Dedifferentiated amniotic fluid mesenchymal stem cell (primary cell): ENCODE data around the gene ITFG1.
"Not testable (repeated sequence)": the region's sequence is repeated elsewhere in the genome, so short reads cannot be mapped to it uniquely, and the experiment has no call there.

Experiments used
- DNase-seq: peaks from one replicate; pipeline ENCODE4 v3.0.0-alpha.2; 2016; ENCODE audit errors: extremely low spot score

The ITFG1 gene

DNA sequence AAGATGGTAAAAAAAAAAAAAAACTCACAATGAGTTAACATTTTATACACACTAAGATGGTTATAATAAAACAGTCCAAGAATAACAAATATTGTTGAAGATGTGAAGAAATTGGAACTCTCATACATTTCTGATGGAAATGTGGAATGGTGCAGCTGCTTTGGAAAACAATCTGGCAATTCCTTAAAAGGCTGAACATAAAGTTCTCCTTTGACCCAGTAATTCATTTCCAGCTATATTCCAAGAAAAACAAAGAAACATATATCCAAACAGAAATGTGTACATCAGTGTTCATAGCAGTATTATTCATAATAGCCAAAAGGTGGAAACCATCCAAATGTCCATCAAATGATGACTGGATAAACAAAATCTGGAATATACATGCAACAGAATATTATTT is 219.8 kb downstream of the ITFG1 start:
- DNase-seq = no peak

DNA sequence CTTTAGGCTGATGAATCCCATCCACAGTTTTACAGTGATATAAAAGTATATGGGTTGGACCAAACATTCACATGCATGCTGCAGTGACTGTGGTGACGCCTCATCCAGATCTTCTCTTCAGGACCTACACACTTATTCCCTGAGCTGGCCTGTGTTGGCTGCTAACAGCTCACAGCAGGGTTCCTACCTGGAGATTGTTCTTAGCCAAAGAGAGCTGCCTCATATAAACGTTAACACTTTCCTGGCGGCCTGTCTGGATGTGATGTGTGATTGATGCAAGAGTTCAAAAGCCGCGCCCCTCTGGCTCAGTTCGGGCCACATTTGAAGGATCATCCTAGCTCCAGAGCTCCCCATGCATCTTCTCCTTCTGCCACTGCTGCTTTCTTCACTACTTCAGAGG is 224.1 kb downstream of the ITFG1 start:
- DNase-seq = no peak

DNA sequence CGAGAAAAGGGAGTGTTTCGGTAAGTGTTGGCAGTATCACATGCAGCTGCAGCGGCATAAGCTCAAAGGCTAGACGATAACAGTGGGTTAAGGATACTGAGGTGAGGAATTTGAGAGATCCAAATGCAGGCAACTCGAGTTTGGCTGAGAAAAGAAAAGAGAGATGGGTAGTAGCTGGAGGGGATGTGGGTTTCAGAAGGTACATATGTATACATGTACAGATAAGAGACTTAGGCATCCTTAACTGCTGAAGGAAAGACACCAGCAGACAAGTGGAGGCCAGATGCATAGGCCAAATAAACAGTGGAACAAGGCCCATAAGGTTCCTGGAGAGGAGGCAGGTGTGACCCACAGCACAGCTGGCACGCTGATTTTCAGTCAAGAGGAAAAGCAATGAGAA is 230.6 kb downstream of the ITFG1 start:
- DNase-seq = no peak

DNA sequence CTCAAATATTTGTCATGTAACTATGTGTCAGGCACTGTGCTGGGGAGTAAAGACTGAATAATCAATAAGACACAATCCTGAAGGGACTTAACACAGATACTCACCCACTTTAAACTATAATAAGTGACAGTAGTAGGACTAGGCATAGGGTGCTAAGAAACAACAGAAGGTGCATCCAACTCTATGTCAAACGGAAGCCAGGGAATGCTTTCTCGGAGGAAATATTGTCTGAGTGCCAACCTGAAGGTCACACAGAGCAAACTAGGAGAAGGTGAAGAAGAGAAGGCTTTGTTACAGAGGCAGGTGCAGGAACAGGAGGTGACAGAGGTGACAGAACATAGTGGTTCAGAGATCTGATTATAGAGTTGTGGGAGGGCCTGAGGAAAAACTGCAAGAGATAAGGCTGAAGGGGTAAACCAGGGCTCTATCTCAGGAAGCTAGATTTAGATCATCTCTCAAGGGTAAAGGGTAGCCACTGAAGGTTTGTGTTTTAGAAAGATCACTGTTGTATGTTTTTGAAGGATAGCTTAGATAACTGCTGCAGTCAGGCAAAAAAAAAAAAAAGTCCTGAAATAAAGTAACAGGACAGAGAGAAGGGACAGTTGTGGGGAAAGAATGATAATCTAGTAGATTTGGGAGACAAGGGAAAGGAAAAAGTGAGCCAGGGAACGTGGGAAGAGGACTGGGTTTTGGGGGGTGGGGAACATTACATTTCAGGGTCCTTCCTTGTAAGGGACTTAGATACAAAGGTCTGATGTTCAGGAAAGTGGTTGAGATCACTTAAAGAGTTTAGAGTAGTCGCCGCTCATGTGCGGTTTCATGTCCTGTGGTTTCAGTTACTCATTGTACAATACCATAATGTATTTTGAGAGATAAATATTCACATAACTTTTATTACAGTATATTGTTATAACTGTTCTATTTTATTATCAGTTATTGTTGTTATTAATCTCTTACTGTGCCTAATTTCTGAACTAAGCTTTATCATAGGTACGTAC is 231.5 kb downstream of the ITFG1 start:
- no peak for DNase-seq

DNA sequence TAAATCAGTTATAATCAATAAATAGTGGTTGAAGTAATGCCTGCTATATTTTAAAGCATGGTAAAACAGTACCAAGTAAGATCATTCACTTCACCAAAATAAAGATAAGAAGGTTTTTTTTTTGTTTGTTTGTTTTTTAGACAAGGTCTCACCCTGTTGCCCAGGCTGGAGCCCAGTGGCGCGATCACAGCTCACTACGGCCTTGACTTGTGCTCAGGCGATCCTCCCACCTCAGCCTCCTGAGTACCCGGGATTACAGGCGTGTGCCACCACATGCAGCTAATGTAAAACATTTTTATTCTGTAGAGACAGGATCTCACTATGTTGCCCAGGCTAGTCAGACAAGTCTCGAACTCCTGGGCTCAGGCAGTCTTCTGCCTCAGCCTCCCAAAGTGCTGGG is 232.6 kb downstream of the ITFG1 start:
- no peak for DNase-seq

DNA sequence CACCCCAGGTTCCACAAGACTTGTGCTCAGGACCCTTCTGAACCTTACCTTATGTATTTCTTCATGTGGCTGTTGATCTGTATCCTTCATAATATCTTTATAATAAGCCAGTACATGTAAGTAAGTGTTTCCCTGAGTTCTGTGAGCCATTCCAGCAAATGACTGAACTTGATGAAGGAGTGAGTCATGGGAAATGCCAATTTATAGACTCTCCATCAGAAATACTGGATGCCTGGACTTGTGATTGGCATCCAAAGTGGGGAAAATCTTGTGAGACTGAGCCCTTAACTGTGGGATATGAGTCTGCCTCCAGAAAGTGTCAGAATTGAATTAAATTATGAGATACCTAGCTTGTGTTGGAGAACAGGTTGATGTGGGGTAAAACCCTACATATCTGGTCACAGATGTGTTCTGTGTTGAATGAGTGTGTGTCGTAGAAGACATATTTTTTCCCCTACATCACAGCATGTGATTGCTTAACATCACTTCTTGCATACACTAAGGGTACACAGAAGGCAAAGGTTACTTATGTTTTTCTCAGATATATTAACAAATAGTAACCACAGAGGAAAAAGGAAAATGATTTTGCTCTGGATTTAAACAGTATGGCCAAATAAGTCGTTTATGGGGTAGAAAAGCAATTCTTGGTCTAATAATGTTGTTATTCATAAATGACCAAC is 247.0 kb downstream of the ITFG1 start:
- DNase-seq = no peak

DNA sequence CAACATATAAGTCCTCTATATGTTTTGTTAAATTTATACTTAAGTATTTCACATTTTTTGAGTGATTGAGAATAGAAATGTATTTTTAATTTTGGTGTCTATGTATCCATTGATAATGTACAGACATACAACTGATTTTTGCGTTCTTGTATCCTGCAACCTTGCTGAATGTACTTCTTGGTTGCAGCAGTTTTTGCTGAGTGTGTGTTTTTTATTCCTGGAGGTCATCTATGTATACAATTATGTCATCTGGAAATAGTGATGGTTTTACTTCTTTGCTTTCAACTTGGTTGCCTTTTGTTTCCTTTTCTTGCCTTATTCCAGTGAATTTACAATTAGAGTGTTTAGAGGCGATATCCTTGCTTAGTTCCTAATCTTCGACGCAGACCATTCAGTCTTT is 249.6 kb downstream of the ITFG1 start:
- no peak for DNase-seq

DNA sequence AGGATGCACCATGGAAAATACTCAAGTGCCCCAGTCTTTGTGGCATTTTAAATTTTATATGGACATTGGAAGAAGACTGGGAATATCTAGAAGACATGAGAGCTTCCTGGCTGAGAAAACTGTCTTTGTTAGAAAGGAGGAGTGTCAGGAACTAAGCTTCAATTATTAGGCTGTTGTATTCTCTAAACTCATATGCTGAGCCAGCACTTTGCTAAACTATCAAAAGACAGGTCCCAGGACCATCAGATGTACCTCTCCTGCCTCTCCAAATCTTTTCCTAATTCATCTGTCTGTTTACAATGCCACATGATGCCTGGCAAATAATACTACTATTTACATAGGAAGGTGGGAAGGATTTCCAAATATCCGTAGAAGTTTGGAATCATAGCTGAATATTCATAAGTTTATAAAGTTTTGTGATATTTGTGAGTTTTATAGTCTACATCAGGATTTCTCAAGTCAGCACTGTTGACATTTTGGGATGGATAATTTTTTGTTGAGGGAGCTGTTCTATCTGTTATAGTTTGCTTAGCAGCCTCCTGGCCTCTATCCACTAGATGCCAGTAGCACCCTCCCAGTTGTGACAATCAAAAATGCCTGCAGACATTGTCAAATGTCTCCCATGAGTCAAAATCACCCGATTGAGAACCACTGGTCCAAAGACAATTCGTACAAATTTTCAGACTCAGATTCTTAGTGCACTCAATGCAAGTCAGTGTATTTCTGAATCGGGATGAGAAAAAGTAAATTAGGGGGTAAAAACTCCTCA is 255.9 kb downstream of the ITFG1 start:
- DNase-seq = no peak

DNA sequence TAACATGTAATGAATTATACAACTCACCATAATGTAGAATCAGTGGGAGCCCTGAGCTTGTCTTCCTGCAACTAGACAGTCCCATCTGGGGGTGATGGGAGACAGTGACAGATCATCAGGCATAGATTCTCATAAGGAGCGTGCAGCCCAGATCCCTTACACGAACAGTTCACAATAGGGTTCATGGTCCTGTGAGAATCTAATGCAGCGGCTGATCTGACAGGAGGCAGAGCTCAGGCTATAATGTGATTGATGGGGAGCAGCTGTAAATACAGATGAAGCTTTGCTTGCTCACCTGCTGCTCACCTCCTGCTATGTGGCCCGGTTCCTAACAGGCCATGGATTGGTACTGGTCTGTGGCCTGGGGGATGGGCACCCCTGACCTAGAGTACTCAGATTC is 257.4 kb downstream of the ITFG1 start:
- not testable (repeated sequence) for DNase-seq

DNA sequence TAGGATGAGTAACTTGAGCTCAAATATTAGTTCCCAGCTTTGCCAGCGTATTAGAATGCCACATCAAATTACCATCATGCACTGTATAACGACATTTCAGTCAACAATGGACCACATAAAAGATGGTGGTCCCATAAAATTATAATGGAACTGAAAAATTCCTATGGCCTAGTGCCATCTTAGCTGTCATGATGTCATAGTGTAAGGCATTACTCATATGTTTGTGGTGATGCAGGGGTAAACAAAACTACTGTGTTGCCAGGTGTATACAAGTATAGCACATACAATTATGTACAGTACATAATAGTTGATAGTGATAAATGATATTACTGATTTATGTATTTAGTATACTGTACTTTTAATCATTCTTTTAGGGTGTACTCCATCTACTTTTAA is 262.7 kb downstream of the ITFG1 start:
- no peak for DNase-seq

DNA sequence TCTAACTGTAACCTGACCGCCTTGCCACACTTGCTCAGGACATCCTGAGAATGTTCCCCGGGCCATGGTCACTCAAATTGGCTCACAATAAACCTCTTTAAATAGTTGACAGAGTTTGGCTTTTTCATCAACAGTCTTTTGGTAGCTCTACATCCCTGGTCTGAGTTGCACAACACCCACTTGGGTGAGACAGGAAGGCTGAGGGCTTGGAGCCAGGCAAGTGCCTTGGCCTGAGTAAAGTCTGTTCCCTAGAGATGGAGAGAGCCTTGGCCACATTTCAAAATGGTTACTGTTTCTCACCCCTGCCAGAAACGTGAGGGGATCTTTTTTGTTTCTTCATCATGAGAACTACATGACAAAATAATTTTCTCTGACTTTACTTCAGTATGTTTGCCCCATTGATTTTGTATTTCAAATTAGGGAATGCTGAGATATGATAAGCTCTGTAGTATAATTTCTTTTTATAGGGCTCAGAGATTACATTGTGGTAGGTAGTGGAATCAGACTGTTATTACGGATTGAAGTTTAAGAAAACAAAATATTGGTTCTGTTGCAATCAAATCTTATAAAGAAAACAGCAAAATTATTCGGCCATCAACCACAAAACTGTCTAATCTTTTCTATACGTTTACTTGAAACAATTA is 263.2 kb downstream of the ITFG1 start:
- DNase-seq = no peak

DNA sequence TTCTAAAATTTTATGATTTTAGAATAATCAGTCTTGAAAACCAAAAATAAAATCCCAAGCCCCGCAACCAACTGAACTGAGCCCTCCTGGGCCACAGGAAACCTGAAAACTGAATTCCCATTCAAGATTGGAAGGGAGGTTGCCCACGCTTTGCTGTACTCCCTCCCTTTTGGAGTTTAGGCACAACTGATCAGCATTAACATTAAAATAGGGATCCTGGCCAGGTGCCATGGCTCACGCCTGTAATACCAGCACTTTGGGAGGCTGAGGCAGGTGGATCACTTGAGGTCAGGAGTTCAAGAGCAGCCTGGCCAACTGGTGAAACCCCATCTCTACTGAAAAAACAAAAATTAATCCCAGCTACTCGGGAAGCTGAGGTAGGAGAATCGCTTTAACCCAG is 264.4 kb downstream of the ITFG1 start:
- DNase-seq = no peak

DNA sequence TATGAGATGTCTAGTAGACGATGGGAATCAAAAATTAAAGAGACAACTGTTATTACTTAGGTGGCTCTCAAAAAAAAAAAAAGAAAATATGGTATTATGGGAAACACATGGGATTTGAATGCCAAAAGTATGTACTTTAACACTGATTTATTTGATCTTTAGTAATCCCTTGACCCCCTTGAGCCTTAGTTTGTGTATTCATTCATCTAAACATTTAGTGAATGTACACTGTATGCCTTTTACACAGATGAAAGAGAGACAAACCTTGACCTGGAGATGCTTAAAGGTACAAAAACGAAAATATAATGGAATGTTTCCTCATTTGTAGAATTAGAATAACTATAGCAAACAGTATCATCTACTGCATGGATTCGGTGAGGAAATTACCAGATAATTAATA is 278.5 kb downstream of the ITFG1 start:
- no peak for DNase-seq

DNA sequence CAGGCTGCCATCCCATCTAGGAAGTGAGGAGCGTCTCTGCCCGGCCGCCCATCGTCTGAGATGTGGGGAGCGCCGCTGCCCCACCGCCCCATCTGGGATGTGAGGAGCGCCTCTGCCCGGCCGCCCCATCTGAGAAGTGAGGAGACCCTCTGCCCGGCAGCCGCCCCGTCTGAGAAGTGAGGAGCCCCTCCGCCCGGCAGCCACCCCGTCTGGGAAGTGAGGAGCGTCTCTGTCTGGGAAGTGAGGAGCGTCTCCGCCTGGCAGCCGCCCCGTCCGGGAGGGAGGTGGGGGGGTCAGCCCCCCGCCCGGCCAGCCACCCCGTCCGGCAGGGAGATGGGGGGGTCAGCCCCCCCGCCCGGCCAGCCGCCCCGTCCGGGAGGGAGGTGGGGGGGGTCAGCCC is 279.8 kb downstream of the ITFG1 start:
- DNase-seq = not testable (repeated sequence)

DNA sequence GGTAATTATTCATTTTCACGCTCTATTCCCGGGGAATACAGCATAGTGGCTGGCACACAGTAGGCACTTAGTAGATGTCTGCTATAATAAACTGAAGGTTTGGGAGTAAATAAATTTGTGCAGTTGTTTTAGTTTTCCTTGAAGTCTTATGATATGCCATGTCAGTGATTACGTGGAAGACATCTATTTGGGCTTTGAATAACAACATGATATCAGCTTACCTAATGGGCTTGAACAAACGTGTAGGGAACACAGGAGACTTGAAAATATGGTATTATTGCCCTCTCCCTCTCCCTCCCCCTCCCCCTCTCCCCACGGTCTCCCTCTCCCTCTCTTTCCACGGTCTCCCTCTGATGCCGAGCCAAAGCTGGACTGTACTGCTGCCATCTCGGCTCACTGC is 280.8 kb downstream of the ITFG1 start:
- no peak for DNase-seq

DNA sequence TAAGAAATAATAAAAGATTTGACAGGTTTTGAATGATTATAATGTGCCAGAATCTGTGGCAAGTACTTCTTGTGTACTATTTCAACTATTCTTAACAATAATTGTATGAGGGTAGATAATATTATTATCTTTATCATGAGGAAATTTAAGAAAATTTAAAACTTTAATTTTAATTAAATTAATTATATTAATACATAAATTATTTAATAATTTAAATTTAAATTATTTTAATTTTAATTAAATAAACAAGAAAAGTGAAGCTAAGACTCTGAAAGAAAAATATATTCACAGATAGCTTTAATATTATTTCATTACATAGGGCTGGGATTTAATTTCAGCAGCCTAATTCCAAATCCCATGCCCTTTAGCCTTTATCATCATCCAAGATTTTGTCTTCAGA is 285.7 kb downstream of the ITFG1 start:
- no peak for DNase-seq

DNA sequence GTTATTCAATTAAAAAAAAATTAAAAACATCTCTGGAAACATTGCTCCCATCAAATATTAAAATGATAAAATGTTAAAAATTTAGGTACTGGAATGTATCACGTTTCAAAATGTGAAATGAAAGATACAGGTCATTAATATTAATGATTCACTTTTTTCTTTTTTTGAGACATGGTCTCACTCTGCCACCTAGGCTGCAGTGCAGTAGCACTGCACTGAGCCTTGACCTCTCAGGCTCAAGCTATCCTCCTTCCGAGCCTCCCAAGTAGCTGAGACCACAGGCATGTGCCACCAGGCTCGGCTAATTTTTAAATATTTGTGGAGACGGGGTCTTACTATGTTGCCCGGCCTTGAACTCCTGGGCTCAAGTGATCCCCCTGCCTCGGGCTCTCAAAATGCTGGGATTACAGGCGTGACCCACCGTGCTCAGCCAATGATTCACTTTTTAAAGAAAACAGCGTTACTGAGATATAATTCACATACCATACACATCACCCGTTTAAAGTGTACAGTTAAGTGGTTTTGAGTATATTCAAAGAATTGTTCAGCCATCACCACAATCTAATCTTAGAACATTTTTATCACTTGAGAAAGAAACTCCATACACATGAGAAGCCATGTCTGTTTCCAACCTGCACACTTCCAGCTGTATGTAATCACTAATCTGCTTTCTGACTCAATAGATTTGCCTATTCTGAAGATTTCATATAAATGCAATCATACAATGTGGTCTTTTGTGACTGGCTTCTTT is 298.0 kb downstream of the ITFG1 start:
- no peak for DNase-seq

DNA sequence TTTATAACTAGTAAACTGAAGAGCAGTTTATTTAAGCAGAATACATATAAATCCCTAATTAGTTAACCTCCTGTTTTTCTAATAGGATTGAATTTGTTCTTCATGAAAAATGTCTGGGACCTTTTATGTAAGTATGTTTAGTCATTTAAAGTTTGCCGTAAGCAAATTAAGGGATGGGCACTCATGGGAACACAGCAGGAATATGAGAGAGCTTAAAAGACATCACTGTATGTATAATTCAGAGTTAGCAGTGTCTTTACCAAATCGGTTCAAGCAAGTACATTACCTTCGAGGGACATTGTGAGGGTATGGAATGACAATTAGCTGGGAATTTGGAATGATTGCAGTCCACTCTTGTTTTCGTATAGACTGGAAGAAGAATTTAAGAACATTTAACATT is 299.4 kb downstream of the ITFG1 start:
- no peak for DNase-seq

DNA sequence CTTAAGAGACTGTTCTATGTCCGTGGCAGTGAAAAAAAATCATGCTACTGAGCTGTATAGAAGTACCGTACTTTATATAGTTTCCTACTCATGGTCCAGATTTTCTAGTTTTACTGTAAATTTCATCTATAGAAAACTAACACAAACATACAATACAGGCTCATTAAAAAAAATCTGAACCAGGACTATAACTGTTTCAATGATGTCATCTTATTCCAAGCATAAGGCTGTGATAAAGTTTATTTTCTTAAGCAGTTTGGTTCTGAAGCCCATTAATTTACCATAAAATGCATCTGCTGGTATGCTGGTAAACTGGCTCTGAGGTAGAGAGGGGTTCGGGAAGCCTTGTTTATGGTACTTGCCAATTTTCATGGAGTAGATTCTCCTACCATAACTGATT is 300.4 kb downstream of the ITFG1 start:
- DNase-seq = no peak

DNA sequence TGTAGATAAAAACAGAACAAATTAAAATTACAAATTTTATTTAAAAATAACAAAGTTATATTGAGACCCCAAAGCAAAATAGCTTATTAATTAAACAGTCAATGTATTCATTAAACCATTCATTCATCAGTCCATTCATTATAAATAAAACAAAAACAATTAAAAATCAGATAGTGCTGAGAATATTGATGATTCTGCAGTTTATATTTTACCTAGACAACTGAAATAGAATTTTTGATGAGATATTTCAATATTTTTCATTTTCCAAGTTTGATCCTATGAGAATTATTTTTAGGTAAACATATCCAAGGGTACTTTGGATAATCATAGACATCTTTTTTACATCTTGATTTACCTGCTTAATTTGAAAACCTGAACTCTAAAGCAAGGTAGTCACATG is 301.9 kb downstream of the ITFG1 start:
- no peak for DNase-seq

DNA sequence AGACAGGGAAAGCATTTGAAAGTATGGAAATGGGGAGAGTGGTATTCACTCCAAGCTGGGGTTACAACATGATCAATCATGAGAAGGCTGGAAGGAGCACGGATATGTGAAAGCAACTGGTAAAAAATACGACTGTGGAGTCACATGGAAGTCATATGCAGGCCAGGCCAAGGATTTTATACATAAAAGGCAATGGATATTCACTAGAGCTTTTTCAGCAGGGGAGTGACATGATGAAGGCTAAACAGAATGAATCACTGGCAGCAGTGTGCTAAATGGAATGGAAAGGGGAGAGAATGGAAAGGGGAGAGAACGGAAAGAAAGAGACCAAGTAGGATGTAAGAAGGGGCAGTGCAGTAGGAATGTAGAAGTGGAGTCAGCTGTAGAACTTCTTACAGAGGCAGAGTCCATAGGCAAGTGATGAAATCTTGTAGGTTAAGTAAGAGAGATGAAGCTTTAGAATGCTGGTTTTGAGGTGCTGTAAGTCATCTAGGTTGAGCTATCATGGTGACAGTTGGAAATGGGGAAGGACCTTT is 304.1 kb downstream of the ITFG1 start:
- DNase-seq = no peak
